GM18873 (cell line): ENCODE data around the gene ZNF697.
A peak's percentile ranks its signal among the peaks of the same experiment; 100 is the strongest.
"Not testable (repeated sequence)": the region's sequence is repeated elsewhere in the genome, so short reads cannot be mapped to it uniquely, and the experiment has no call there.

Experiments used
- ATAC-seq: cut with Tn5 transposase; IDR thresholded peaks from one replicate; pipeline ENCODE4 v1.9.1; 2021; ENCODE audit warnings: mild to moderate bottlenecking, moderate library complexity, moderate number of reproducible peaks; ENCODE audit not compliant: unreplicated experiment, low FRiP score

Gene ZNF697

DNA sequence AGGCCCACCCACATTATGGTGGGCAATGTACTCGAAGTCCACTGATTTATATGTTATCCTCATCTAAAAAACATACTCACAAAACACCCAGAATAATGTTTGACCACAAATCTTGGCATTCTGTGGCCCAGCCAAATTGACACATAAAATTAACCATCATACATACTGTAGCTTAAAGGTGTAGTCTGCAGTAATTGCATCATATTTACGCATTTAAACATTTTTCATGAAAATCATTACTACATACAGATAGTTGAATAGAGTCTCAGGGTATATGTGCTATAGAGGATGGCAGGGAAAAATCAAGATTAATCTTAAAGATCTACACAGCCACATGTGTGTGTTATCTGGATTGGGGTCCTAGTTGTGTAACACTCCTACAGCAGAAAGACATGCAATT is 14.5 kb downstream of the ZNF697 start:
- ATAC-seq: no peak

DNA sequence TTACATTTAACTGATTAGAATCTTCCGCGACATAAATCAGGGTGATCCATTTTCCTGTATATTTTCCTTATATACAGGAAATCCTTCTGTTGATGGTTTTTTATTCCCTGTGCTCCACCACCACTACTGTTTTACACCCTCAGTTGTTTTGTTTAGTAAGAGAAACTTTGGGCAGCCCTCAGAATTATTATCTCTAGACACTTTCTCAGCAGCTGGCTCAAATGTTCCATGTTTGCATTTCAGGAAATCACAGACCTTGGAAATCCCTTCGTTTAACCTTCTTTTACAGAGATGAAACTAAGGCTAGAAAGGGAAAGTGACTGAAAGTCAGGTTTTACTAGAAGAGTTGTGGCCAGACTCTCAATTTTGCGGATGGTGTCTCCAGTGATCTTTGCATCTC is 15.2 kb downstream of the ZNF697 start:
- no peak for ATAC-seq

- no peak for ATAC-seq
Measured at GRCh38 chr1:119632103-119632490, 16.0 kb downstream of the ZNF697 start.

DNA sequence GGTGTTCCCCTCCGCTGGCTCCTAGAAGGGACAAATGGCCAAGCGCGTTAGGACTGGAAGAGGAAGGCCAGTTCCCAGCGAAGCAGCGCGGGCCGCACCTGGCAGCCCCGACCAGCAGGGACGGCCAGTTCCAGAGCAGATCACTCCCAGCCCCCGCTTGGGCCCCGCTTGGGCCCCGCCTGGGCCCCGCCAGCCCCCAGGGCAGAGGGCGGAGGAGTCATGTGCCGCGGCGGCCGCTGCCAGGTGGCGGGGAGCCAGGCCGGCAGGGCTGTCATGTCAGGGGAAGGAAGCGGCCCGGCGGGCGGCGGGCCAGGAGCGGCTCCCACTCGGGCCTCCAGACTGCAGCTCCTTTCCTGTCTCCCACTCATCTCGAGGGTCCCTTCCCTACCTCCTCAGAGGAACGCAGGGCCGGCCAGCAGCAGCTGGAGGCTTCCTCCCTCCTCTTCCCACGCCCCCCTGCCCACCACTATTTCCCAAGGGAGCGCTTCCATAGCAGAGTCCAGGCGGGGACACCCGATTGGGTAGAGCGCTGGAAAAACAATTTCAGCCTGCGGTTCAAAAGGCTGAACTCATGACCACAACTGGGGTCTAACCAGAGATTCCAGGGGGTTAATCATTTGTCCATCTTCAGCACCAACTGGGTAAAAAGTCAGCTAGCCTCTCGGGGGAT is 16.5 kb downstream of the ZNF697 start:
- no peak for ATAC-seq

DNA sequence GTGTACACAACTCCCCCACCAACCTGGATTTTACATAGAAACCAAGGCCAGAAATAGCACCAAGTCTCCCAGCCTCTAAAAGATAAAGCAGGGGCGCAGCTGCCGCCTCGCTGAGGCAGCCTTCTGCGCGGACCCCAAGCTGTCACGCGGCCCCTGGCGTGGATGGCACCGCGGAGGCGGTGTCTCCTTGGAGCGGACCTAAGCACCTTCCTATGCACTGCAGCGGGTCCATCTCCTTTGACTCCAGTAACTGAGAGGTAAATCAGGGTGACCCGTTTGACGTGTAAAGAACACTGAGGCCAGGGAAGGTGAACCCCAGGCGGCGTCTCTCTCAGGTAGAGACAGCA is 17.0 kb downstream of the ZNF697 start:
- no peak for ATAC-seq

DNA sequence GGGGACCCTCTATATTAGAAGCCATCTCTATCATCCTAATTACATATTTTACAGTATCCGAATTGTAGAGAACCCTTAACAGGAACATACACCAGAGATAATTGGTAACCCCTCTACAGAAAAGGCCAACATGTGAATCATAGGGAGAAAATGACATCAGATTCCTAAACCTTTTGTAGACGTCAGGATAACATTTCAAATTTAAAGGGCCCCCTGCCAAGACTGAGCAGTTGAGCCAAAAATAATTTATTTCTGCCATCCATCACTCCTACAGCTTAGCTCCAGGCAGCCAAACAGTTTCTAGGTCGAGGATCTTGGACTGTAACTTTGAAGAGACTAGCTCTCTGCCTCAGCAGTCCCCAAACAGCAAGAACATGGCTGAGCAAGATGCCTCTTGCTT is 21.2 kb downstream of the ZNF697 start:
- ATAC-seq: no peak

DNA sequence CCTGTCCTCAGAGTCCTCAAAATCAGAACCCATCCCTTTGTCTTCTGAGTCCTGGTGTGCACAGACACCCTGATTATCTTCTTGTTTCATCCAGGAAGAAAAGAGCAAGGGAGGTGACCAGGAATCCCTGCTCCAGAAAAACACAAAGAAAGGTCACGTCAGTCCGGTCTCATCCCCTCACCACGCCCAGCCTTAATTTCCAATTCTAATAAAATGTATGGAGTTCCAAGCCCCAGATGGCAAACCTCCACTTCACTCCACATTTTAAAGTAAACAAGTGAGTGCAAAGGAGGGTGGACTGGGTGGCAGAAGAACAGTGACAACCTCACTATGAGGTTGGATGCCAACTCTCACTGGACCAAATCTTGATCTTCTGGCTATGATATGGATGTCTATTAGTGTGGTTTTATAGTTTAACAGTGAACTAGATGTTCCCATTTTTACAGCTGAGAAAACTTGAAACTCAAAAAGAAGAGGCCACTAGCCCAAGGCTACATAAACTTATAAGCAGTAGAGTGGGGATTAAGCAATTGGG is 22.0 kb downstream of the ZNF697 start:
- ATAC-seq: no peak

- ATAC-seq: no peak
Measured at GRCh38 chr1:119623678-119624077, 24.4 kb downstream of the ZNF697 start.

DNA sequence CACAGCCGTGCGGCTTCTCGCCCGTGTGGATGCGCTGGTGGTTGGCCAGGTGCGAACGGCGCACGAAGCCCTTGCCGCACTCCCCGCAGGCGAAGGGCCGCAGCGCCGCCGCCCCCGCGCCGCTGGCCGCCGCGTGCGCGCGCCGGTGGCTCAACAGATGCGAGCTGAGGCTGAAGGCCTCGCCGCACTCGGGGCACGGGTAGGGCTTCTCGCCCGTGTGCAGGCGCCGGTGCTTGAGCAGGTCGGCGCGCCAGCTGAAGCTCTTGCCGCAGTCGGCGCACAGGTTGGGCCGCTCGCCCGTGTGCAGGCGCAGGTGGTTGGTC is 24.9 kb downstream of the ZNF697 start:
- no peak for ATAC-seq

- no peak for ATAC-seq
Measured at GRCh38 chr1:119622311-119623192, 25.5 kb downstream of the ZNF697 start.

GRCh38 chr1:119621705-119622104 is 26.4 kb downstream of the ZNF697 start:
- ATAC-seq: no peak

GRCh38 chr1:119617751-119618691 is 30.0 kb downstream of the ZNF697 start:
- ATAC-seq: no peak

GRCh38 chr1:119616748-119617147 is 31.3 kb downstream of the ZNF697 start:
- not testable (repeated sequence) for ATAC-seq

DNA sequence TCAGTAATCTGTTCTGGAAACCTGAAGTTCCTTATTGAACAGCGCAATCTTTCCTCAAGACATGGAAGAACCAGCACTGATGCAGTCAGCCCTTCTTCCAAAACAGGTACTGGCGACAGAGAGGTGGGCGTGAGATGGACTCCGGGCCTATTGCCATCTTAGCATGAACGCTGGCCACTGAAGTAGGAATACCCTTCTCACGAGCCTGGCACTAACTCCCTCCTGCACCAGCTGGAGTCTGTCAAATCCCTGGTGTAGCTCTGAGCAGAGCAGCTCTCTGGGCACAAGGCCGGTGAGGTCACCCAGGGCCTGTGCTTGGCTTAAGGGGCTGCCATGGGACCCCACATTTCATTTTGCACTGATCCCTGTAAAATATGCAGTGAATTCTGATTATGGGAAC is 33.0 kb downstream of the ZNF697 start:
- not testable (repeated sequence) for ATAC-seq

DNA sequence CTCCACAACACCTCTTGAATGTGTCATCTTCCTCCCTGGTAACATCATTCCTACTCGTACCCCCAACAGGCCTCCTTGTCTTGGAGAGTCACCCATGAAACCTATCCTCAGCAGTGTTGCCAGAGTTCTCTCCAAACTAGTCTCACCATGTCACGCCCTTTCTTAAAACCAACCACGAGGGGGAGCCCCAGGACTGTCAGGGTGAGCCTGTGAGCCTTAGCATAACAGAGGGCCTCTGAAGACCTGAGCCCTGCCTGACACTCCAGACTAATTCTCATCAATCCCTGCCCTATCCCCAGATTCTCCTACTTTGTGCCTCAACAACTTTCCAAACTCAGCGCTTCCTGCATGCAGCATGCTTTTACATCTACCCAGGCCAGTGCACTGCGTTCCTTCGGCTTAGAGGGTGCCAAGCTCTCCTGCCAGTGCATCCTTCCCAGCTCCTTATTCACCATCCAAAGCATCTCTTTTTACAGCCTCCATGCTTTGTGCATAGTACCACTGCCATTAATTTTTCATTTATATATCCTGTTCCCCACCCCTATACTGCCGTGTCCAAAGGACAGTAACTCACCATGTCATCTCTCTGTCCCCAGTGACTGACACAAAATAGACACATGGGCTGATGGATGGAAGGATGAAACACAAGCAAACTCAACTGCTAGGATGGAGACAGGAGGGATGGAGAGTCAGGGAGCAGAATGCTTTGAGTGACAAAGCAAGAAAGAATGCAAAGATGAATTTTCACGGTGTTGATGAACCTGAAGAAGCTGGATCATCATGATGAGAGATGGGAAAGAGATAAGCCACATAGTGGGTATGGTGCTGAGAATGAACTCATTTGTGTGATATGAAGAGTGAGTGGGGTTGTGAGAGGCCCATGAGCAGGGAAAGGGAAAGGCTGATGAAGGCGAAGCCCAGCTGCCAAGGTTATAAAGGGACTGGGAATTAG is 34.0 kb downstream of the ZNF697 start:
- ATAC-seq: peak; percentile 81

- ATAC-seq: no peak
Measured at GRCh38 chr1:119611701-119612113, 36.4 kb downstream of the ZNF697 start.

DNA sequence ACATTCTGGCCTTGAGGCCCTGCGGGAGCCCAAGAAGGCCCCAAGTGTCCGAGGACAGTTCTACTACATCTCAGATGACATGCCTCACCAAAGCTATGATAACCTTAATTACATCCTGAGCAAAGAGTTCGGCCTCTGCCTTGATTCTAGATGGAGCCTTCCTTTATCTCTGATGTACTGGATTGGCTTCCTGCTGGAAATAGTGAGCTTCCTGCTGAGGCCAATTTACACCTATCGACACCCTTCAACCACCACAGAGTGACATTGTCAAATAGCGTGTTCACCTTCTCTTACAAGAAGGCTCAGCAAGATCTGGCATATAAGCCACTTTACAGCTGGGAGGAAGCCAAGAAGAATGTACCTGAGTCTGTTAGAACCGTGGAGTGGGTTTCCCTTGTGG is 39.2 kb downstream of the ZNF697 start:
- ATAC-seq: not testable (repeated sequence)

DNA sequence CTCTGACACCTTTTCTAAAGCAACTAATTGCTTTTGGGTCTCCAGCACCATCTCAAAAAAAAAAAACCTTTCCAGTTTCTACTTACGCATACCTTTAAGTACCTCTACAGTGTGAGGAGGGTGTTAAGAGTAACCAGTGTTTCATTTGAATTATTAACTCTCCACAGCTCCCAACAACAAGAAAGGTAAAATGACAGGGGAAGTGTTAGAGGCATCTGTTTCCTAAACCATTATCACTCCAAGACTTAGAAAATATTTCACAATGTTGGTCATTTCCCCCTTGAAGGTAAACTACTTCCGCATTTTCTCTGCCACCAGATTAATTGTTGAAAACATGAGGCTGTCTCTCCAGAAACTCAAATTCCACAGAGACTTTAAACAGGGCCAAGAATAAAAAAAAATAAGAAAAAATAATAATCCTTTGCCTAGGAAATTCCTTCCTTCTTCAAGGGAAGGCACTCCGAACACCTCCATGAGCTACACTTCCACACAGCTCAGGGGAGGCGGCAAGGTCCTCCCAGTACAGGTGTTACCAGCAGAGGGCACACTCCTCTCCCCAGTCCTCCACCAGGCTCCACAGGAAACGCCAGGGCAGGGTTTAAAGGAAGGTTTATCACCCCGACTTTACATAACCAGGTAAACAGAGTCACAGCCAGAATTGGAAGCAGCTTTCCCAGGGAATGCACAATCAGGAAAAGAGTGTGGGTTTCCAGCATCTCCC is 40.8 kb downstream of the ZNF697 start:
- ATAC-seq: not testable (repeated sequence)

DNA sequence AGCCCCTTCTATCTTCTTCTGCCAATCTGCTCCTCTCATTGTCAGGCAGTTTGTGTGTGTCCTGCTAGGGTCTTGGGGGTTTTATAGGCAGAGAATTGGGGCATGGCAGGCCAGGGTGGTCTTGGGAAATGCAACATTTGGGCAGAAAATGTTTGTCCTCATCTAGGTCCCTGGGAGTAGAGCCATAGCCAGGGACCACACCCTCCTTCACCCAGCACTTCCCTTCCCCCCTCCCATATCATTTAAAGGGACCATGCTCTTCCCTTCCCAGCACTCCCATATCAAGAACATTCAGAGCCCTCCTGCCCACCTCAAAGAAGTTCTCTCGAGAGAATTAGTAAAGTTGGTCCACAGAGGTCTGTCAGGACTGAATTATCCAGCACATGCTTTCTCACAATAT is 41.7 kb downstream of the ZNF697 start:
- no peak for ATAC-seq
